ENCODE results near the gene FOXO3.

DNA sequence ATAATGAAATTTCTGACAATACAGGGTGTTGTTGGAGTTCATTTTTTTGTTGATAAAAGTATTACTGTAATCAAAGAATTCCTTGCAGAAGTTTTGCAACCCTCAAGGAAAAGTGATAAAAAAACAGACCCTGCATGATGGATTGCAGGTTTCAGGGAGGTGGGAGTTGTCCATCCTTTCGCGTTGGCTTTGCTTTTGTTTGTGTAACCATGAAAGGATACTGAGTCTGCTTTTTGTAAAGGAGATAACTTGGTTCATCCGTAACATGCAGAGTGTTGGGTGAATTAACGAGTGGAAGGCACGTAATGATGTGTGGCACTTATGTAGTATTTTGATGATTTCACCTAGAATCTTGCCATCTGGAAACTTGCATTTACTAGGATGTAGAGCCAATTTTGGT lies 23.6 kb downstream of the FOXO3 start:
- TF ChIP-seq EZH2phosphoT487 (IDR thresholded peaks at IDR 0.05; ENCODE audit: insufficient read depth, low read depth), result no peak
- TF ChIP-seq EZH2 (IDR thresholded peaks at IDR 0.05; ENCODE audit: insufficient read depth, poor library complexity, severe bottlenecking), result no peak

All from GM23248 (cell line).